ENCODE results near the gene VAV3. TPM values are rescaled to one million over a fixed set of nuclear protein-coding genes. Genes with fewer than 3 reads are reported as not detected.
A peak's percentile ranks its signal among the peaks of the same experiment; 100 is the strongest.

VAV3 gene
- total and polyA plus RNA-seq, 2 of the 13 experiments (the other 11 are each of a cell fraction or from before 2014, with no cell fraction given) = 15.9 to 29.8 TPM

DNA sequence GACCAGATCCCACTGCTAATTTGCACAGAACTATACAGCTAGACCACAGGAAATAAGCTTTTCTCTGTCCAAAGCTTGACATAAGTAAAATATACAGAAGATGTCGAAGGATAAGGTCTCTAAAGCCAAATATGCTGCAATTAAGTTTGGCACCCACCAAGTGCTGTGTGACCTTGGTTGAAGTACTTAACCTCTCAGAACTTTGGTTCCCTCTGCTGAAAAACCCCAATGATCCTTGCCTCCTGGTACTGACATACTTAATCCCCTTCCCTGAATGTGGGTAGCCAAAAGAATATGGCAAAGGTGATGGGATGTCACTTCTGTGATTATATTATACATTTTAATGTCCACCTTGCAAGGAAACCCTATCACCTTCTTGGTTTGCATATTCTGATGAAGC lies 290.5 kb downstream of the VAV3 start:
- Histone ChIP-seq H3K36me3 (replicated peaks in 1 of 2; ENCODE audit: control insufficient read depth in 1 of 2, insufficient read depth in 2 of 2, low read length in 2 of 2) (0 out of 5 replicates have a peak, but pooled peaks cover 0 to 6% of the 10 kb centered on the region in 2 experiments), H3K4me1 (ENCODE audit: insufficient read depth, low read length) (peaks cover 18% of the 10 kb centered on the region), H3K79me2 (ENCODE audit: insufficient read depth, low read length) (peaks cover 25% of the 10 kb centered on the region), H3K27ac (ENCODE audit: extremely low read length, insufficient read depth, low read length) (no peak overlapping the region), H3K9me3 (ENCODE audit: low read length) (peaks cover 6% of the 10 kb centered on the region), H3K27me3 (ENCODE audit: control insufficient read depth in 1 of 2, insufficient read depth in 2 of 2, low read length in 2 of 2) (no peaks in the 10 kb centered on the region), H3K4me3 (replicated peaks in 1 of 3; ENCODE audit: insufficient read depth in 1 of 3, low read depth in 2 of 3, low read length in 3 of 3) (no peak overlapping the region), H3K4me2 (ENCODE audit: low read depth, low read length) (no peak overlapping the region), H2AFZ (ENCODE audit: low read length) (no peak overlapping the region), H3K9ac (ENCODE audit: insufficient read depth, low read depth, low read length) (no peak overlapping the region), H4K20me1 (ENCODE audit: insufficient read depth, low read length) (no peaks in the 10 kb centered on the region)
- FAIRE-seq (no peak), DNase-seq (ENCODE audit: low spot score) (no peak), ATAC-seq (no peak)
- ChIA-PET POLR2A (no interaction called here), CTCF (ENCODE audit: low intra/inter-chr PET ratio, low total read pairs) (no interaction called here)
- 100% methylated on average over 1 of the region's 1 CpG for WGBS (ENCODE audit: low lambda C conversion rate)
- intact Hi-C loops (cut with micrococcal nuclease; ENCODE audit: unreplicated experiment) = no loop called here
- BruUV-seq (replicated peaks) = no TSS peak
- TF ChIP-seq ELF3 (CRISPR knock-in tag; IDR thresholded peaks at IDR 0.05) = no peak
- peak; percentile 76; the same call in 1 of the 2 replicates for TF ChIP-seq ZNF768 (CRISPR knock-in tag; IDR thresholded peaks at IDR 0.05)
- no peak for TF ChIP-seq ZNF264 (CRISPR knock-in tag; IDR thresholded peaks at IDR 0.05)
- TF ChIP-seq ZMYM3 (CRISPR knock-in tag; IDR thresholded peaks at IDR 0.05) = peak; percentile 52; the same call in 1 of the 2 replicates
- in situ Hi-C loops (cut with HindIII; ENCODE audit: extremely low pct_ligation_motif_present, low pct_unique_long_range_greater_than_20kb) = no loop called here

- POLR2A ChIA-PET = no interaction called here
- no peak for FAIRE-seq
- Histone ChIP-seq H3K4me2 (ENCODE audit: low read depth, low read length) (no peak overlapping the region), H2AFZ (ENCODE audit: low read length) (no peak overlapping the region), H3K9me3 (ENCODE audit: low read length) (peaks cover 6% of the 10 kb centered on the region), H3K4me1 (ENCODE audit: insufficient read depth, low read length) (peaks cover 11% of the 10 kb centered on the region), H3K79me2 (ENCODE audit: insufficient read depth, low read length) (peaks cover 22% of the 10 kb centered on the region), H3K4me3 (replicated peaks in 1 of 3; ENCODE audit: insufficient read depth in 1 of 3, low read depth in 2 of 3, low read length in 3 of 3) (no peak overlapping the region), H3K9ac (ENCODE audit: insufficient read depth, low read depth, low read length) (no peak overlapping the region), H3K36me3 (replicated peaks in 1 of 2; ENCODE audit: control insufficient read depth in 1 of 2, insufficient read depth in 2 of 2, low read length in 2 of 2) (peaks cover 0 to 6% of the 10 kb centered on the region in 2 experiments; a peak in 1 of 5 replicates), H3K27me3 (ENCODE audit: control insufficient read depth in 1 of 2, insufficient read depth in 2 of 2, low read length in 2 of 2) (no peaks in the 10 kb centered on the region), H3K27ac (ENCODE audit: extremely low read length, insufficient read depth, low read length) (no peak overlapping the region), H4K20me1 (ENCODE audit: insufficient read depth, low read length) (no peaks in the 10 kb centered on the region)
- no TSS peak for BruUV-seq (replicated peaks)
- no peak for DNase-seq (ENCODE audit: low spot score)
- no peak for ATAC-seq
- intact Hi-C loops (cut with micrococcal nuclease; ENCODE audit: unreplicated experiment) = no loop called here
- WGBS (ENCODE audit: low lambda C conversion rate) = 98% methylated on average over 2 of the region's 2 CpGs
- TF ChIP-seq ZC3H13 (CRISPR knock-in tag; IDR thresholded peaks at IDR 0.05) (no peak), ZNF589 (CRISPR knock-in tag; conservative IDR thresholded peaks at IDR 0.05) (no peak), RFXANK (CRISPR knock-in tag; IDR thresholded peaks at IDR 0.05) (no peak), ZNF746 (CRISPR knock-in tag; IDR thresholded peaks at IDR 0.05) (no peak), HOXA3 (CRISPR knock-in tag; IDR thresholded peaks at IDR 0.05) (no peak), ZFP36L2 (CRISPR knock-in tag; IDR thresholded peaks at IDR 0.05) (no peak), KDM2A (CRISPR knock-in tag; IDR thresholded peaks at IDR 0.05; ENCODE audit: borderline replicate concordance, low read depth) (no peak), ZNF33B (CRISPR knock-in tag; IDR thresholded peaks at IDR 0.05) (no peak), FOXA1 (IDR thresholded peaks at IDR 0.05) (no peak), FOXA1 (CRISPR knock-in tag; IDR thresholded peaks at IDR 0.05) (no peak), ISX (CRISPR knock-in tag; conservative IDR thresholded peaks at IDR 0.05) (no peak), ZMYM4 (CRISPR knock-in tag; IDR thresholded peaks at IDR 0.05) (no peak), REL (CRISPR knock-in tag; conservative IDR thresholded peaks at IDR 0.05) (no peak), SP5 (CRISPR knock-in tag; IDR thresholded peaks at IDR 0.05; ENCODE audit: borderline replicate concordance, low read depth) (no peak)
- in situ Hi-C loops (cut with HindIII; ENCODE audit: extremely low pct_ligation_motif_present, low pct_unique_long_range_greater_than_20kb) = no loop called here
- CTCF ChIA-PET (ENCODE audit: low intra/inter-chr PET ratio, low total read pairs) = no interaction called here
Observed at GRCh38 chr1:107673006-107673405, 292.0 kb downstream of the VAV3 start.
